Caki2 (cell line): ENCODE results near the gene TAL1. TPM values are rescaled to one million over a fixed set of nuclear protein-coding genes. Genes with fewer than 3 reads are reported as not detected.
"Not testable (repeated sequence)": the region's sequence is repeated elsewhere in the genome, so short reads cannot be mapped to it uniquely, and the experiment has no call there.

ENCODE experiments used
- DNase-seq: peaks from one replicate; pipeline ENCODE4 v3.0.0-alpha.2; 2015; ENCODE audit warnings: low read depth
- in situ Hi-C: cut with HindIII; loops from 2 replicates; pipeline ENCODE4 v1.10.0; 2016; ENCODE audit warnings: low sequenced_read_pairs, low pct_unique_long_range_greater_than_20kb, mixed read lengths
- total RNA-seq: library from RNA; depleted of rRNA; stranded (reverse); fragments of >200 nt; shearing (Covaris generic); gene quantifications from 2 replicates; pipeline ENCODE4 v1.2.3, GENCODE V29; 2014; ENCODE audit warnings: low replicate concordance

Gene TAL1
- total RNA-seq, 1 experiment from 2014 or later: not detected

DNA sequence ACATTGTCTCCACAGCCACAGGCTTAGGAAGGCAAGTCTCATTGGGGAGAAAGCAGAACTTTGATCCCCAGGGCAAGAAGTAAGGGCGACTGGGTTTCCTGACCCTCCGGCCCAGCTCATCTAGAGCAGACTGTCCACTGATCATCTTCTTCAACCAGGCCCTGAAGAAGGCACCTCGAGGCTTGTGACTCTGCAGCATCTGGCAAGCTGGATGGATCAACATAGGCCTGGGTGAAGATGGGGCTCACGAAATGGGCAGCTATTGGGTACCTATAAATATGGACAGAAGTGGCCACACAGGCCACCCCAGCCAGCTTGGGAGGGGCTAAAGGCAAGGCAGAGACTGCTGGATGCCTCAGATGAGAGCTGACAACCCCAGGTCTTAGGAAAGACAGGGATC, 13.0 kb downstream of the TAL1 start:
- no peak for DNase-seq
- in situ Hi-C loops: no loop called here

DNA sequence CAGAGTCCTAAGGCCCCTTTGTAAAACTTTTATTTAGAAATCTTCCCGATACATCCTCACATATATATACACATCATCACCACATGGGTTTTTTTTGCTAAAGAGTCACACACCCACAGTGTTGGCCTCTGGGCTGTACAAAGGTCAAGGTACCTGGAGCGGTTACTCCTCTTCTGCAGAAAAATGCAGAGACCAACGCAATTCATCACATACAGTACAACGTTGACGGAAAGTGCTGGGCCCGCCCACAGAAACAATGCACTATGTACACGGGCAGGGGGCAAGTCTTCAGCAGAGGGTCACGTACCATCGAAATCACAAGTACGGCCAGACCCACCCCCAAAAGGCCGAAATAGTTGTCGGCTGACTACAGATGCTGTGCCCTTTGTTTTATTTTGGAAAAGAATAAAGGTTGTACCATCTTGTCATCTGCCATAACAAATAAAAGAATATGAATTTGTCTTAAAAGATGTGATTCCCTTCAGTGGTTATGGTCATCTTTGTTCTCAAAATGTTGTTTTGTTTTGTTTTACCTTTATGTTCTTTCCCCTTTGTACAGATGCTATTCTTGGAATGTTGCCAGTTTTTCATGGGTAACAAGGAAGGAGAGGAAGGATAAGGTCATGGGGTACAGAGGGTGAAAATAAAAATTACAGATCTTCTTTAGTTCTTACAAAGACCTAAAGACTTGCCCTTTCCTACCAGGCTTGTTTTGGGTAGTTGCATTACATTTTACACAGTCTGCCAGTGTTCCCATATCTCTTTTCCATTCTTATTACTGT, 15.6 kb downstream of the TAL1 start:
- DNase-seq: no peak
- in situ Hi-C loops: no loop called here

DNA sequence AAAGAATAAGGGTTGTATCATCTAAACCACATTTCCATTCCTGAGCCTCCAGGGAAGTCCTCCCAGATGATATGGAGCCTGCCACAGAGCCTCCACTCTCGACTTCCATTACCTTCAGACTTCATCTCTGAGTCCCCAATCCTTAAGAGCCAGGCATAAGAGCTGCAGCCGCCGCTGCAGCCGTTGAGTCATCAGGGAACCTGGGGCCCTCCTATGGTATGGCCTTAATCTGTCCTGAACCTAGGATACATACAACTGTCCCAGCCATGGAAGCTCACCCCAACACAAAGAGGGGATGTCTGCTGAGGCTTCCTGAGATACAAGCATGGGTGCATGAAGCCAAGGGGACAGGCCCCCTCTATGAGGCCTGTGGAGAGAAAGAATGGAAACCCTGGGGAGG, 16.3 kb downstream of the TAL1 start:
- DNase-seq: no peak
- in situ Hi-C loops: no loop called here

DNA sequence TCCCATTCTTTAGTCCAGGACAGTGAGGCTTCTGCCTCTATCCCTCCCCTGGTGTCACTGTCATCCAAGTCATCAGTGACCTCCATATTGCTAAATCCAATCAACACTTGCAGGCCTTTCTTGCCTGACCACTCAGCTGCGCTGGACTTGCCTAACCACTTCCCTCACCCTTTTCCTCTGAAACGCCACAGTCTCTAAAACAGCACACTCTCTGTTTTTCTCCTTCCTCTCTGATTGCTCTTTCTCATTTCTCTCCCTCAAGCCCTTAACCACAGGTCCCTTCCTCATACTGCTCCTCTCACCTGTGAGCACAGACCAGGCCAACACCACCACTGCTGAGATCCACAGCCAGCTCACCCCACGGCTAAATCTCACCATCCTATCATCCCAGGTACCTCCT, 17.5 kb downstream of the TAL1 start:
- in situ Hi-C loops: no loop called here
- no peak for DNase-seq

DNA sequence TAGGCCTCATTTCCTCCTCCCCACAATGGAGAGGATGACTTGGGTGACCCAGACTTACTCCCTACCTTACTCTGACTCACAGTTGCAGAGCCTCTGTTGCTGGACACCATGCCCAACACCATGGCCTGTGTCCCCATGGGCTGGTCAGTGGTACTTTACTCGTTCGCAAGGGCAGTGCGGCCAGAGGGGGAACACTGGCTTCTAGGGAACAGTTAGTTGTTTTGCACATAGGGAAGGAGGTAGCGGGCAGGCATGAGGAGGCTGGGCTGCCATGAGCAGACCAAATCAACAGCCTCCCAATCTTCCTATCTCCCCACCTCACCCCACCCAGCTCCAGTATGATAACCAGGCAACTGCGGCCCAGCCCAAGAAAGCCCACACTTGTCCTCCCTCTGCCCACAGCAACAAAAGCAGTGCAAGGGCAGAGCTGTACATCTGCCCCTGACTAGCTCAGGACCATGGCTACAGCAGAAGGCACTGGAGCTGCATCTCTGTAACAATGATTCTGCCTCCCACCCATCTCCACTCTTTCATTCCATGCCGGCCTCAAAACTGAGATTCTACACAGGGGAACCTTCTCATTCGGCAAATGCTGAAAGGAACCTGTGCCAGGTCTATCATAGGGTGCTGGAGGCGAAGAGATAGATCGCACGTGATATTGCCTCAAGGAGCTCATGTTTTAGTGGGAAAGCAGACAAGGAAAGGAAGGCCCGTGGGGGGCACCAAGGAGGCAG, 18.6 kb downstream of the TAL1 start:
- no peak for DNase-seq
- in situ Hi-C loops: no loop called here

DNA sequence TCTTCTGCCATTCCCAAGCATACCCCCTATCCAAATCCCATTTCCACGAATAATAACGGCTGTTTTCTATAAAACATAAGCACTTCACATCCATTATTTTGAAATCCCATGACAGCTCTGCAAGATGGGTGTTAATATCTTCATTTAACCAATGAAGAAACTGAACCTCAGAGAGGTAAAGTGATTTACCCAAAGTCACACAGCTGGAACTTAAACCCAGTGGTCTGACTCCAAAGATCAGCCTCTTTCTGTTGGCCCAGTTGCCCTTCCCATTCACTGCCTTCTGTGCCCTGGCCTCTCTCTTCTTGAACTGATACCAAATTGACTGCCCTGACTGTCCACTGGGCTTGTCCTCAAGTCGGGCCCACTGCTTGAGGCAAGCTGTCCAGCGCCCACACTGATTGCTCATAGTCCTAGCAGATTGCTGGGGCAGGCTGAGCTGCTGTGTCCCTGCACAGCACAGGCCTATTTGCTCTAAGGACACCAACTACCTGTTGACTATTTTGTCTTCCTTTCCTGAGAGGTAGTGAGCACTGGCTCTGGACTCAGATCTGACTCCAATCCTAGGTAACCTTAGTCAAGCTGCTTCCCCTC, 19.3 kb downstream of the TAL1 start:
- in situ Hi-C loops: no loop called here
- no peak for DNase-seq

DNA sequence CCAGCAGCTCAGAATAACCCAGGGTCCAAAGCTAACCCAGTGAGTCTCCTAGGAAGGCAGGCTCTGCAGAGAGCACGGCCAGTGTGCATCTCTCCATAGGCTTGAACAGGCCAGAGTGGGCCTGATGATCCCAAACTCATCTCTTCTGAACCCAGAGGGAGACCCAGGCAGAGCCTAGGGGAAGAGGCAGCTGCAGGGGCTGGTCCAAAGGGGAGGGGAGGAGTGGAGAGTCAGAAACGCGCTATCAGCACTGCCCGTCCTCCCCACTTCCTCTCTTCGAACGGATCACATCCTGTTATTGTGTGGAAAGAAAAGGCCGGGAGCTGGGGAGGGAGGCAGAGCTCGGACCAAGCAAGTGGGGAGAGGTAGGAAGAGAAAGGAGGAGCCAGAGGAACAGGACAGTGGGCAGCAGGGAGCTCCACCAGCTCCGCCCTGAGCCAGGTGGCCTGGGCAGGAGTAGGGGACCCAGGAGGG, 20.2 kb downstream of the TAL1 start:
- no peak for DNase-seq
- in situ Hi-C loops: no loop called here

DNA sequence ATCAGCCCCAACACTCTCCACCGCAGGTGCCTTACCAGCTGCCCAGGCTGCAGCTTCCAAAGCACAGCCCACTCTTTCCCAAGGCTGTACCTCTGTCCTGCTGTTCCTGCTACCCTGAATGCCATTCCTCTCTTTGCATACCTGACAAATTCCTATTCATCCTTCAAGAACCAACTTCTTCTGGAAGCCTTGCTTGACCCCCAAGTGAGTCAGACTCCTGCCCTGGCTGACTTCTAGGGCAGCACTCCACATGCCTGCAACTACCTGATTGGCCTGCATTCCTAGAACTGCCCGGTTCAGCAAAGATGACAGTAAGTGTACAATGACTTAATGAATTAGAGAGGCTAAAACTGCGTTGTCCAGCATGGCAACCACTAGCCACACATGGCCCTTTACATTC, 21.4 kb downstream of the TAL1 start:
- DNase-seq: no peak

DNA sequence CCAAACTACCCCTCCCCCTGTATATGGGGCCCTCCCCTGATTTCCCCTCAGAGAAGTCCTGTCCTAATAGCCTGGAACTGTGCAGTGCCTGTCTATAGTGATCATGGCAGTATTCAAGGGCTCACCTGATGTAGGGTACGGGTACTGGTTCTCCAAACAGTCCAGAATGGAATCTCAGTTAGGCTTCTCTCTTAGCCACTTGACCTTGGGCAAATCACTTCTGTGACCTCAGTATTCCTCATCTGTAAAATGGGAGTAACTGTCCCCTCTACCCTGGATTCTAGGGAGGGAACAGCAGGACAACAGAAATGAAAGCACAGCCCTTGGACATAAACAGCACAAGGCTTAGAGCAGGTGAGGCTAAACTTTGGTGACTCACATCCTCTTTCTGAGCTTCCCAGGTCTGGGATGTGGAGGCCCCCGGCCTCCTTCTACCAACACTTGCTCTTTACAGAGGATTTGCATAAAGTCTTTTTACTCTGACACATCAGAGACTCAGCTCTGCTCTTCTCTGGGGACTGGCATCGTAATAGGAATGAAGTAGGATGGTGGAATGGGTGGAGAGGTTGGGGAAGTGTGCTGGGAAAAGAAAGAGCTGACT, 22.2 kb downstream of the TAL1 start:
- no peak for DNase-seq
- in situ Hi-C loops: no loop called here

More for the DNA sequence above, 21.4 kb downstream of the TAL1 start:
- in situ Hi-C loops: no loop called here

DNA sequence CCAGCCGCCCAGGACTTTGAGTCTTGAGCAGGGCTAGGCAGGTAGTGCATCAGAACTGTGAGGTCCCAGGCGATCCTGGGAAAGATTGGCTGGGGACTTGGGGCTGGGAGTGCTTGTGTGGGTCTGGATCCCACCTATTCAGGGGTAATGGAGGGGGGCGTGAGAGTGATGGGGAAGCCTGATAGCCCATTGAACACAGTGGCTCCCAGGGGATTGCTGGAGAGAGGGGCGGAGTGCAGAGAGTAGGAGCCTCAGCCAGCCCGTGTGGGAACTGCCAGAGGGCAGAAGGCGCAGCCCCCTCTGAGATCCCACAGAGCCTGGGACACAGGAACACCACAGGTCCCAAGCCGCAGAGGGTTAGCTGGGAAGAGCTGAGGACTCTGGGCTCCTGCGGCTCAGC, 22.9 kb downstream of the TAL1 start:
- DNase-seq: no peak
- in situ Hi-C loops: no loop called here

DNA sequence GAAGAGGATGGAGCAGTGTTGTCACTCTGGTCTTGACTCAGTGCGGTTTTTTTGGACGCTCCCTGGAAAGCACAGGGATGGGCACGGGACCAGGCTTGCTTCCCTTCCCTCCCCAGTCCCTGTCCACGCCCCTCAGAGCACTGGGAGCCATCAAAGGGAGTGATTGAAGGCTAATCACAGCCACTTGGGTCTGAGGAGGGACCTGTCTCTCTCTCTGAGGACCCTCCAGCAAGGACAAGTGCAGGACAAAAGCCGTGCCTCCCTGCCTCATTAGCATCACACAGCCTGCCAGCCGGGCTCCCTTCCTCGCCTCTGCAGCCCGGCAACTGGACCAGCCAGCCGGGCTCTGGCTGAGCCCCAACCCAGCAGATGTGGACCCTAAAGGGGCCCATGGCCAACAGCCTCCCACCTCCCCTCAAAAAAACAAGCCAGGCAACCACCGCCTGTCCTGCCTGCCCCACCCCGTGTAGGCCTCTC, 23.6 kb downstream of the TAL1 start:
- in situ Hi-C loops: no loop called here
- DNase-seq: no peak

DNA sequence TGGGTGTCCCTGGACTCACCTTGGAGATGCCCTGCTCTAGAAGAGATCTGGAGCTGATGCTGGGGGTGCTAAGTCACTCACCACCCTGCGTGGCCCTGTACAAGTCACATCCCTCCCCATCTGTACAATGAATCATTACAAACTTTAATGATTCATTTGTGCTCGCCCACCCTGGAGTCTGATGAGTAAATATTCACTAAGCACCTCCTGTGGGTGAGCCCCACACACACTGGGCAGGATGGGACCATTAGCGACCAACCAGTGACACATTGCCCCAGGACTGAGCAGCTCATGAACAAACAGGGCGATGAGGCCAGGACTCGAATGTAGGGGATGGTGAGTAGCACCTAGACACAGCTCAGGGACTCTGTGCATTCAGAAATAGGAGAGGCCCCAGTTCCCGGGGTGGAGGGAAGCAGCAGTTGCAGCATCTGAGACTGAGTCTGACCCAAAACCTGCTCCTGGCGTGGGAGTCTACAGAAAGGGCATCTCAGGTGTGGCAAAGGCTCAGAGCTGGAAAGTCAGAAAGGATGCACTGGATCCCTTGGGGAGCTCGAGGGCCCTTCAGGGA, 24.1 kb downstream of the TAL1 start:
- in situ Hi-C loops: no loop called here
- DNase-seq: no peak

DNA sequence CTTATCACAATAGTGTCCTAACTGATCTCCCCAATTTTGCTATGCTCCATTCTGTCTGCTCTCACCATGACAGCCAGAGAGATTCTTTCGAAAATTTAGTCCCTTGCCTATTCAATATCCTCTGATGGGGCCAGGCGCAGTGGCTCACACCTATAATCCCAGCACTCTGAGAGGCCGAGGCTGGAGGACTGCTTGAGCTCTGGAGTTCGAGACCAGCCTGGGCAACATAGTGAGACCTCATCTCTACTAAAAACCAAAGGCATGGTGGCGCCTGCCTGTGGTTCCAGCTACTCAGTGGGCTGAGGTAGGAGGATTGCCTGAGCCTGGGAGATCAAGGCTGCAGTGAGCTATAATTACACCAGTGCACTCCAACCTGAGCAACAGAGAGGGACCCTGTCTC, 26.1 kb downstream of the TAL1 start:
- DNase-seq: no peak
- in situ Hi-C loops: no loop called here

DNA sequence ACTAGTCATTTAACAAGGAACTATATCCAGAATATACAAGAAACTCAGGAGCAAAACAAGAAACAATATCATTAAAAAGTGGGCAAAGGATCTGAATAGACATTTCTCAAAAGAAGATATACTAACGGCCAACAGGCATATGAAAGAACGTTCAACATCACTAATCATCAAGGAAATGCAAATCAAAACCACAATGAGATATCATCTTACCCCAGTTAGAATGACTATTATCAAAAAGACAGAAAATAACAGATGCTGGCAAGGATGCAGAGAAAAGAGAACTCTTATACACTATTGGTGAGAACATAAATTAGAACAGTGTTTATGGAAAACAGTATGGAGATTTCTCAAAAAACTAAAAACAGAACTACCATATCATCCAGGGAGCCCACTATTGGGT, 28.5 kb downstream of the TAL1 start:
- DNase-seq, in situ Hi-C loops: not testable (repeated sequence)

DNA sequence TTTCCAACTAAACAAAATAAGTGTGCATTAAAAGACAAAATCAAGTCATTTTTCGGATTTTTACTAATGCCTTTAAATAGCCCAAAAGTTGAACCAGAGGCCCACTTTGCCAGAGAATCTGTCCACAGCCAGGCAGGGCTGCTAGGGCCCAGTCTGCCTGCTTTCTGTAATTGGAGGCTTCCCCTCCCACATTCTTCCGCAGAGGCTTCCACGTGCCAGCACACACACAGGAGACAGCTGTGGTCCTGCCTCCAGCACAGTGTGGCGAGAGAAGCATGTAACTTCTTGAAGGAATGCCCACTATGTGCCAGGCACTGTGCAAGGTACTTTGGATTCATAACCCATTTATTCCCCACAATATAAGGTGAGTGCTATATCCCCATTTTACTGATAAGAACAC, 30.8 kb downstream of the TAL1 start:
- in situ Hi-C loops: no loop called here
- no peak for DNase-seq

DNA sequence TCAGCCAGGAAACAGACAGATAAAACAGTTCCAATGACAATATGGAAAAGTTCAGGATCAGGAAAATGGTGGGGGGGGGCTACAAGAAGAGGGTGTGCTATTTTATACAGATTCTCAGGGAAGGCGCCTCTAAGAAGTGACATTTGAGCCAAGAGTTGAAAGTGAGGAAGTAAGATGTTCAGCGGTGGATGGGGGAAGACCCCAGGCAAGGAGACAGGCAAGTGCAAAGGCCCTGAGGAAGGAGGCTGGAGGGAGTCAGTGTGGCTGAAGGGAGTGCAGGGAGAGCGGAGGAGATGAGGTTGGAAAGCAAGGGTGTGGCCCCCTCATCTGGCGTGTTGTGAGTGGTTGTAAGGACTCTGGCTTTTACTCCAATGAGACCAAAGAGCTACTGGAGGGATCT, 33.8 kb downstream of the TAL1 start:
- no peak for DNase-seq
- in situ Hi-C loops: no loop called here

DNA sequence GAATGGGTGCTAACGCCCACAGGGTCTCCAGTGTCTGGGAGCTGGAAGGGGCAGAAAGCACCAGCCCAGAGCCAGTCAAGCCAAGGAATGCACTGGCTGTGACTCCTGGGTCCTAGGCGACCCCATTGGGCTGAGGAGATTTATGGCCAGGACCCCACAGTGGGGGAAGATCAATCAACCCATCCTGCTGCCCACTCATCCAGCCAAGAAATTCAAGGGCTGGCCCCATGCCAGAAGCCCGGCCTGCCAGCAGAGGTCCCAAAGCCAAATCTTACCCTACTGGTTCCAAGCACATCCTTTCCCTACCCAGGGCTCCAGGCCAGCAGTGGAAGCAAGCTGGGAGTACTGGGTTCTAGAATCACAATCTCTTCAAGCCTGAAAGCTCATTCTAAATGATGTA, 35.4 kb downstream of the TAL1 start:
- no peak for DNase-seq
- in situ Hi-C loops: no loop called here

DNA sequence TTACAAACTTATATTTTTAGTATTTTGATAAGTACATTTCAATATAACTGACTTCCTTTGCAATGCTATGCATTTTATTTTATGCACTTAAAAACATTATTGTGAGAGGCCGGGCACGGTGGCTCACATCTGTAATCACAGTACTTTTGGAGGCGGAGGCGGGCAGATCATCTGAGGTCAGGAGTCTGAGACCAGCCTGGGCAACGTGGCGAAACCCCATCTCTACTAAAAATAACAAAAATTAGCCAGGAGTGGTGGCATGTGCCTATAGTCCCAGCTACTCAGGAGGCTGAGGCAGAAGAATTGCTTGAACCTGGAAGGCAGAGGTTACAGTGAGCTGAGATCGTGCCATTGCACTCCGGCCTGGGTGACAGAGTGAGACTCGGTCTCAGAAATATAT, 36.0 kb downstream of the TAL1 start:
- in situ Hi-C loops, DNase-seq: not testable (repeated sequence)

DNA sequence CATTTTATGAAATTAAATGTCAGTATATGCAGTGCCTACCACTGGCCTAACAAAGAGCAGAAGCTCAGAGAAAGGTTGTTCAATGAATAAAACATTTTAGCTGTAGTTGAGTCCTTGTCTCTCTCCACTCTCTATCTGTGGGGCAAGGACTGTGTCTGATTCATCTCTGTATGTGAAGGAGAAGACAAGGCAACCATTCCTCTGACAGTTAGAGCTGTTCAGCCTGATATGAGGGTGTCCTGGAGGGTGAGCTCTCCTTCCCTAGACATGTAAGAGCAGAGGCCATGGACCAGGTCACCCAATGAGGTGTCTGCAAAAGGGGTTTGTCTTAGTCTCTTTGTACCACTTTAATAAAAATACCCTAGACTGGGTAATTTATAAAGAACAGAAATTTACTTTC, 37.7 kb downstream of the TAL1 start:
- in situ Hi-C loops: no loop called here
- DNase-seq: no peak
